NT2/D1 (cell line): ENCODE measurements around the gene ADAMTS2.

ENCODE experiments used
- DNase-seq: peaks from one replicate; pipeline ENCODE4 v3.0.0-alpha.2; 2011; ENCODE audit warnings: low read depth, low spot score
- H3K27me3 ChIP-seq: 2 replicates; pipeline ENCODE4 v1.6.0; 2011; ENCODE audit warnings: mild to moderate bottlenecking; ENCODE audit not compliant: insufficient read length, insufficient read depth
- H3K36me3 ChIP-seq: 2 replicates; pipeline ENCODE4 v1.6.1; 2011; ENCODE audit warnings: mild to moderate bottlenecking, low read length, mixed read lengths; ENCODE audit not compliant: insufficient read depth, insufficient read length
- H3K4me1 ChIP-seq: 2 replicates; pipeline ENCODE4 v1.5.1; 2011; ENCODE audit not compliant: insufficient read depth, insufficient read length
- H3K4me3 ChIP-seq: 2 replicates; pipeline ENCODE4 v1.5.1; 2011; ENCODE audit warnings: low read depth; ENCODE audit not compliant: insufficient read length
- H3K9ac ChIP-seq: 2 replicates; pipeline ENCODE4 v1.6.0; 2011; ENCODE audit warnings: low read depth; ENCODE audit not compliant: insufficient read length
- H3K9me3 ChIP-seq: 2 replicates; pipeline ENCODE4 v1.5.1; 2011; ENCODE audit warnings: mild to moderate bottlenecking, low read length; ENCODE audit not compliant: insufficient read depth
- SUZ12 ChIP-seq: IDR thresholded peaks from 2 replicates; pipeline ENCODE4 v1.6.1; 2011; ENCODE audit not compliant: insufficient read length, insufficient read depth; ENCODE audit errors: extremely low read depth
- YY1 ChIP-seq: IDR thresholded peaks from 2 replicates; pipeline ENCODE4 v1.6.1; 2011; ENCODE audit not compliant: insufficient read length, insufficient read depth
- ZNF274 ChIP-seq: IDR thresholded peaks from 2 replicates; pipeline ENCODE4 v1.6.1; 2011; ENCODE audit warnings: mild to moderate bottlenecking, low read depth, low read length

The ADAMTS2 gene

DNA sequence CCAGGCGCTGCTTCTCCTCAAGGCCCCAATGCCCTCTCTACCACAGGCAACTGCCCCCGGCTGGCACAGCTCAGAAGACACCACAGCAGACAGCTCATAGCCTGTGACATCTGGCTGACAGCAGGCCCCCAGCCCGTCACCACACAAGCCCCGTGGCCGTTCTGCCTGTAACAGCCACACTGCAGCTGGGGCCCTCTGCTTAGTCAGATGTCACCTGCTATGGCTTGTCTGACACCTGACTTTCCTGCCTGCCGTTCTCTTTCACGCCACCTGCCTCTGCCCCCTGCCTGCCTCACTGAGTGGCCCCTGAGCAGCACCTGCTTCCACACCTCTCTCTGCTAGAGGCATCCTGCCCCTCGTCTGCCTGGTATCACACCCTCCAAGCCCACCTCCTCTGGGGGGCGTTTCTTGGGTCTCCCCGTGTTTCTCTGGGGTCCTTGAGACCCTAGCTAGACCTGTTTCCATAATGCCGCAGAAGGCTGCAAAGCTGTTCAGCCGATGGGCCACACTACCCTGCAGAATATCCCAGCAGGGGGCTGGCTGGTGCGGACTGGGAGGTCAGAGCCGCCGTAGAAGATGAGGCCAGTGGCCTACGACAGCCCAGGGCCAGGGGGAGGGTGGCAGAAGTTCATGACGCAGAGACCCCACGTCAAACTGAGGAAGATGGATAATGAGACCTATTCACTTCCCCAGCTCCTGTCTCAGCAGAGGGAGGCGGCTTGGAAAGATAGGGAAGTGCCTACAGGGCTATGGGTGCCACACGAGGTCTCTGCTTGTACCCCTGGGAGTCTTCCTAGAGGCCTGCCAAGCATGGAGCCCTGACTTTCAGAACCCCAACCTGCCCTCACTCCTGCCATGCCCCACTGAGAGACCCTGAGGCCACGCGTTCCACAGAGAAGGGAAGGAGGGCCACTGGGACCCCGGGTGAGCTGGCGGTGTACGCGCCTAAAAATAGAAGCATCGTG lies 190.0 kb downstream of the ADAMTS2 start:
- Histone ChIP-seq H3K4me3 (no peak overlapping the region), H3K9me3 (no peaks in the 10 kb centered on the region), H3K27me3 (no peaks in the 10 kb centered on the region), H3K4me1 (peaks cover 1% of the 10 kb centered on the region), H3K36me3 (peaks cover 3% of the 10 kb centered on the region), H3K9ac (no peak overlapping the region)
- no peak for DNase-seq
- TF ChIP-seq ZNF274 (no peak), SUZ12 (no peak), YY1 (no peak)

DNA sequence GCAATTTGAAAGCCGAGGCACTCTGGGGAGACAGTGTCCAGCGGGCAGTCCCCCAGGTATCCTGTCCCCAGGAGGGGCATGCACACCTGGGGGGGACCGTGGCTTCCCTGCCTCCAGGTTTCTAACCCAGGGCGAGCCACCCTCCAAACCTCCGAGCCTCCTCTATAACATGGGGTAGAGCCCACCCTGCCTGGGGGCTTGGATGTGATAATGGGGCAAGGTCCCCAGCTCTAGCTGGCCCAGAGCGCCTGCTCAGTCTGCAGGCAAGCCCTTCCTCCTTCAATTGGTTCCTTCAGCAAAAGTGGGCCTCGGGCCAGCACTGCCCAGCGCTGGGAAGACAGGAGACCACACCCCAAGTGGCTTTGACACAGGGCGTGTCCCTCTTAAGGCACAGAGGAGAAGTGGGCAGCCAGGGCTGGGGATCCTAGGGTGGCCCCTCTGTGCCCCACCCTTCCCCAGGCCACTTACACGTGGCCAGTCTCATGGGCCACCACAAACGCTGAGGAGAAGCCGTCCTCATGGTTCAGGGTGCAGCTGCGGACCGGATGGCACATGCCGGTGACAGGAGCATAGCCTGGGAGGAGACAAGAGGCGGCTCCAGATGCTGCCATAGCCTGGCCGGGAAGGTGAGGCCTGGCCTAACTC lies 190.8 kb downstream of the ADAMTS2 start:
- peaks cover 1% of the 10 kb centered on the region for H3K4me1 ChIP-seq
- TF ChIP-seq YY1 (no peak), ZNF274 (no peak), SUZ12 (no peak)
- no peak for DNase-seq
- H3K9me3 ChIP-seq, result no peaks in the 10 kb centered on the region
- no peak overlapping the region for H3K9ac ChIP-seq
- no peaks in the 10 kb centered on the region for H3K27me3 ChIP-seq
- H3K36me3 ChIP-seq, result peaks cover 3% of the 10 kb centered on the region
- H3K4me3 ChIP-seq, result no peak overlapping the region

GRCh38 chr5:179153921-179154345 lies 191.3 kb downstream of the ADAMTS2 start:
- Histone ChIP-seq H3K9ac (no peak overlapping the region), H3K36me3 (peaks cover 5% of the 10 kb centered on the region), H3K4me1 (peaks cover 1% of the 10 kb centered on the region), H3K4me3 (no peak overlapping the region), H3K9me3 (no peaks in the 10 kb centered on the region), H3K27me3 (no peaks in the 10 kb centered on the region)
- no peak for DNase-seq
- TF ChIP-seq YY1 (no peak), SUZ12 (no peak), ZNF274 (no peak)

DNA sequence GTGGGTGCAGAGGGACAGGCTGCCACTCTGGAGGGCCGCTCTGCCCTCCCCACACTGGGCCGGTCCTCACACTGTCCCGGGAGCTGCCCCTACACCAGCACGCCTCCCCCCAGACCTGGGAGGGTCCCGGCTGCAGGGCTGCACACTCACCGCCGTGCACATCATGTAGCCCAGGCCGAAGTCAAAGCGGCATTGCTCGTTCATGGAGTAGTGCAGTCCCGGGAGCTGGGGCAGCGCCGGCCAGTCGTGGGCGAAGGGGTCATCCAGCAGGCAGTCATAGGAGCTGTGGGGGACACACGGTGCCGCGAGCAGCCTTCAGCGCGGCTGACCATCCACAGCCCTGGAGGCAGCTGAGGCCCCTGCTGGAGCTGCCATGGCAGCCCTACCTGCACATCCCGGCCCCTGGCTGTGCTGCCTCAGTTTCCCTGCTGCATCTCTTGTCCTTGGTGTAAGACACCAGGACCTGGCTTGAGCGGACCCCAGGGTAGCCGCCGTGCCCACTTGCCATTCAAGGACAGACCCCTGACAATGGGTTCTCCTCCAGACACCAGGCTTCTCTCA lies 191.8 kb downstream of the ADAMTS2 start:
- H3K4me1 ChIP-seq, result peaks cover 1% of the 10 kb centered on the region
- no peak overlapping the region for H3K4me3 ChIP-seq
- no peaks in the 10 kb centered on the region for H3K9me3 ChIP-seq
- DNase-seq, result no peak
- no peak overlapping the region for H3K9ac ChIP-seq
- TF ChIP-seq SUZ12 (no peak), YY1 (no peak), ZNF274 (no peak)
- no peaks in the 10 kb centered on the region for H3K27me3 ChIP-seq
- H3K36me3 ChIP-seq, result peaks cover 2% of the 10 kb centered on the region

- no peak for DNase-seq
- no peaks in the 10 kb centered on the region for H3K27me3 ChIP-seq
- no peak overlapping the region for H3K9ac ChIP-seq
- no peaks in the 10 kb centered on the region for H3K9me3 ChIP-seq
- H3K4me1 ChIP-seq, result peaks cover 1% of the 10 kb centered on the region
- TF ChIP-seq ZNF274, result no peak
- TF ChIP-seq SUZ12, result no peak
- no peak for TF ChIP-seq YY1
- H3K4me3 ChIP-seq, result no peak overlapping the region
- peaks cover 2% of the 10 kb centered on the region for H3K36me3 ChIP-seq
Observed at GRCh38 chr5:179152941-179153340, 192.3 kb downstream of the ADAMTS2 start.

DNA sequence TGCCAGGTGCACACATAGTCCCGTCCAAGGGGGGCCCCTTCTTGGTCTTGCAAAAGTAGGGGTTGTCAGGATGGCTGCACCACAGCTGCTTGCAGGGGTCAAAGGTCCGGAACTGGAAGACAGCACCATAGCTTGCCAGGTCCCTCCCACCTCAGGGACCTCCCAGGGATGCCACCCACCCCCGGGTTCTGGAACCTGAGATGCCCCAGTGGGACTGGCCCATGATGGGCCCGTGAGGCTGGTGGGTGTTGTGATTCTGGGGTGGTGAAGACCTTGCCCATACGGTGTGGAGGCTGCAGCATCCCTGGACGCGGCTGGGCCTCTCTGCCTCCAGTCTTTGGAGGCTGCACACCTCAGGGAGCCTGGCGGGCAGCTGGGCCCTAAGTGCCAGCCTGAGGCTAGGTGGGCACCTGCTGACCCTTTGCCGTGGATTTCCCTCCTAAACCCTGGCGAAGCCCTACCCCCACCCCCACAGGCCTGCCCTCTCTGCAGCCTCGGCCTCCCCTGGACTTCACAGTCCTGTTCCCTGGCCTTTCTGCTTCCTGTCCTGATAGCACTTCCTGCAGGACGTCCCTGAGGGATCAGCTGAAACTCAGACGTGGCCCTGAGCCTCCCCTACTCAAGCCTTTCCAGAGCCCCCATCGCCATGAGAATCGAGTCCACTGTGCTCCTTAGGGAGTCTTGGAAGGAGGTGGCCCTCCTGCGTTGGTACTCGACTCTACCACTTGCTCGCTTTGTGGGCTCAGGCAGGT lies 192.9 kb downstream of the ADAMTS2 start:
- no peak overlapping the region for H3K9ac ChIP-seq
- TF ChIP-seq SUZ12 (no peak), YY1 (no peak)
- no peaks in the 10 kb centered on the region for H3K9me3 ChIP-seq
- peaks cover 1% of the 10 kb centered on the region for H3K4me1 ChIP-seq
- H3K4me3 ChIP-seq, result no peak overlapping the region
- DNase-seq, result no peak
- H3K27me3 ChIP-seq, result no peaks in the 10 kb centered on the region
- H3K36me3 ChIP-seq, result peaks cover 2% of the 10 kb centered on the region
